Activated CD4-positive, alpha-beta memory T cell treated with anti-CD3 and anti-CD28 coated beads for 36 hours (primary cell): ENCODE data around the gene KCTD14. TPM values are rescaled to one million over a fixed set of nuclear protein-coding genes. Genes with fewer than 3 reads are reported as not detected.
"Not testable (repeated sequence)": the region's sequence is repeated elsewhere in the genome, so short reads cannot be mapped to it uniquely, and the experiment has no call there.

ENCODE experiments used
- CTCF ChIA-PET: fragments of 350-600 bp; sonication (Branson Sonifier 250); formaldehyde crosslinking; loops from one replicate; lab custom pipeline; 2021; ENCODE audit warnings: antibody characterized with exemption, inconsistent platforms; lab: Charles Lee
- POLR2A ChIA-PET: fragments of 350-600 bp; sonication (Branson Sonifier 250); formaldehyde crosslinking; loops from one replicate; lab custom pipeline; 2021; ENCODE audit warnings: antibody characterized with exemption; lab: Charles Lee
- DNase-seq: peaks from one replicate; pipeline ENCODE4 v3.0.0-alpha.2; 2020
- H3K27ac Mint-ChIP-seq: one replicate; pipeline ENCODE4 v1.8.0; 2021; ENCODE audit warnings: mixed read lengths
- H3K27me3 Mint-ChIP-seq: one replicate; pipeline ENCODE4 v1.8.0; 2021; ENCODE audit warnings: mixed read lengths
- H3K36me3 Mint-ChIP-seq: one replicate; pipeline ENCODE4 v1.8.0; 2021; ENCODE audit warnings: mixed read lengths
- H3K4me1 Mint-ChIP-seq: one replicate; pipeline ENCODE4 v1.8.0; 2021; ENCODE audit warnings: low read depth, mixed read lengths
- H3K4me3 Mint-ChIP-seq: one replicate; pipeline ENCODE4 v1.8.0; 2021; ENCODE audit warnings: mild to moderate bottlenecking, mixed read lengths
- H3K9me3 Mint-ChIP-seq: one replicate; pipeline ENCODE4 v1.8.0; 2021; ENCODE audit warnings: mixed read lengths
- intact Hi-C: fragments of 100-400 bp; cut with micrococcal nuclease; formaldehyde crosslinking; loops from one replicate; pipeline ENCODE4 v1.15.1; 2023
- total RNA-seq, 2 experiments: library from RNA; stranded (reverse); gene quantifications; one replicate each; pipeline ENCODE4 v1.2.3, GENCODE V29; 2021

Gene KCTD14
- total RNA-seq, 2 experiments from 2014 or later: 0.17 TPM; not detected in 1

DNA sequence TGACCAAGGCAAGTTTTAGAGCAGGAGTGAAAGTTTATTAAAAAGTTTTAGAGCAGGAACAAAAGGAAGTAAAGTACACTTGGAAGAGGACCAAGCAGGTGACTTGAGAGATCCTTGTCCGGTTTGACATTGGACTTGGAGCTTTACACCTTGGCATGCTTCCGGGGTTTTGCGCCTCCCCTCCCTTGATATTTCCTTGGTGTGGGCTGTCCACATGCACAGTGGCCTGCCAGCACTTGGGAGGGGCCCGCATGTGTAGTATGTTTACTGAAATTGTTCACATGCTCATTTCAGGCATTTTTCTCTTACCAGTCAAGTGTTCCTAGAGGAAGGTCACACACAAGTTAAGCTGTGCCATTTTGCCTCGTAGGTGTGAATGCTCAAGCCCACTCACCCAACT is 21.6 kb upstream of the KCTD14 start:
- no peaks in the 10 kb centered on the region for H3K36me3 Mint-ChIP-seq
- peaks cover 17% of the 10 kb centered on the region for H3K4me1 Mint-ChIP-seq
- DNase-seq: no peak
- H3K27ac Mint-ChIP-seq: no peak overlapping the region
- H3K27me3 Mint-ChIP-seq: no peaks in the 10 kb centered on the region
- ChIA-PET POLR2A (no interaction called here), CTCF (interaction anchor here (1.0 to 3.8 kb wide), 10 partner anchors 8 to 347 kb away, joined by 3 to 24 read pairs (median 6); partner anchors contain the start of genes ALG8 and INTS4)
- intact Hi-C loops: no loop called here
- no peak overlapping the region for H3K4me3 Mint-ChIP-seq
- no peaks in the 10 kb centered on the region for H3K9me3 Mint-ChIP-seq

DNA sequence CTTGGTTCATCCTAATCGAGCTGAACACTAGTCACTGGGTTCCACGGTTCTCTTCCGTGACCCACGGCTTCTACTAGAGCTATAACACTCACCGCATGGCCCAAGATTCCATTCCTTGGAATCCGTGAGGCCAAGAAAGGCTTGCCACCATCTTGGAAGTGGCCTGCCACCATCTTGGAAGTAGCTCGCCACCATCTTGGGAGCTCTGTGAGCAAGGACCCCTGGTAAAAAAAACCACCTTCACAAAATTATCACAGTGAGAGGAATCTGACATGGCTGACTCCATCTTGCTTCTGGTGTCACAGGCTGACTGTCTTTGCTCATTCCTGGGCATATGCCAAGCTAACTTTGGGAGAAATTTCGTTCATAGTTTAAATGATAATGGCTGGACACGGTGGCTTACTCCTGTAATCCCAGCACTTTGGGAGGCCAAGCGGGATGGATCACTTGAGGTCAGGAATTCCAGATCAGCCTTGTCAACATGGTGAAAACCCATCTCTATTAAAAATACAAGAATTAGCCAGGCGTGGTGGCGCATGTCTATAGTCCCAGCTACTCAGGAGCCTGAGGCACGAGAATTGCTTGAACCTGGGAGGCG is 18.9 kb upstream of the KCTD14 start:
- Mint-ChIP-seq H3K4me3 (no peak overlapping the region), H3K36me3 (no peaks in the 10 kb centered on the region), H3K4me1 (peaks cover 21% of the 10 kb centered on the region), H3K9me3 (no peaks in the 10 kb centered on the region), H3K27ac (no peak overlapping the region), H3K27me3 (no peaks in the 10 kb centered on the region)
- POLR2A ChIA-PET: no interaction called here
- no peak for DNase-seq
- intact Hi-C loops: no loop called here
- CTCF ChIA-PET: no interaction called here

DNA sequence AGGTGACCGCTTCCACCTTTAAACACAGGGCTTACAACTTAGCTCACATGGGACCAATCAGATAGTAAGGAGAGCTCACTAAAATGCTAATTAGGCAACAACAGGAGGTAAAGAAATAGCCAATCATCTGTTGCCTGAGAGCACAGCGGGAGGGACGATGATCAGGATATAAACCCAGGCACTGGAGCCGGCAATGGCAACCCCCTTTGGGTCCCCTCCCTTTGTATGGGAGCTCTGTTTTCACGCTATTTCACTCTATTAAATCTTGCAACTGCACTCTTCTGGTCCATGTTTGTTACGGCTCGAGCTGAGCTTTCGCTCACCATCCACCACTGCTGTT is 18.3 kb upstream of the KCTD14 start:
- H3K9me3 Mint-ChIP-seq, intact Hi-C loops, H3K27ac Mint-ChIP-seq, DNase-seq, CTCF ChIA-PET, POLR2A ChIA-PET, H3K4me3 Mint-ChIP-seq, H3K27me3 Mint-ChIP-seq, H3K36me3 Mint-ChIP-seq: not testable (repeated sequence)
- H3K4me1 Mint-ChIP-seq: peaks cover 19% of the 10 kb centered on the region

DNA sequence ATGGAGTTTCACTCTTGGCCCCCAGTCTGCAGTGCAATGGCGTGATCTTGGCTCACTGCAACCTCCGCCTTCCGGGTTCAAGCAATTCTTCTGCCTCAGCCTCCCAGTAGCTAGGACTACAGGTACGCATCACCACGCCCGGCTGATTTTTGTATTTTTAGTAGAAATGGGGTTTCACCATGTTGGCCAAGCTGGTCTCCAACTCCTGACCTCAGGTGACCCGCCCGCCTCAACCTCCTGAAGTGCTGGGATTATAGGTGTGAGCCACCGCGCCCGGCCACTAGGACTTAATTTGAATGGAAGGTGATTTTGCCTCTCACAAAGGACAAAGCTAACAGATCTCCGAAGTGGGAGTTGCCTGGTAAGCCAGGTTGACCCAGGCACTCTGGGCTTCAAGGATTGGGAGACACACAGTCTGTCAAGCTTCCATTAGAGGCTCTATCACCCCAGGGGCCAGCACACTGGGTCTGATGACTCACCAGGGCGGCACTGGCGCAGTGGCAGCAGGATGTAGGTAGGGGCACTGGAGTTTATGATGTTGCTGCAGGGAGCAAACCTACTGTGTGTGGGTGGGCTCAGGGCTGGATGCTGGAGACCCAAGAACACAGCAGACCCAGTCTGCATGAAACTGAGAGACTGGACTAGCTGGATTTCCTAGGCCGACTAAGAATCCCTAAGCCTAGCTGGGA is 17.8 kb upstream of the KCTD14 start:
- no peaks in the 10 kb centered on the region for H3K36me3 Mint-ChIP-seq
- no peak overlapping the region for H3K27ac Mint-ChIP-seq
- ChIA-PET POLR2A (no interaction called here), CTCF (no interaction called here)
- H3K9me3 Mint-ChIP-seq: no peaks in the 10 kb centered on the region
- H3K4me1 Mint-ChIP-seq: peaks cover 14% of the 10 kb centered on the region
- peak; percentile 38 for DNase-seq
- H3K4me3 Mint-ChIP-seq: no peak overlapping the region
- intact Hi-C loops: no loop called here
- no peaks in the 10 kb centered on the region for H3K27me3 Mint-ChIP-seq

DNA sequence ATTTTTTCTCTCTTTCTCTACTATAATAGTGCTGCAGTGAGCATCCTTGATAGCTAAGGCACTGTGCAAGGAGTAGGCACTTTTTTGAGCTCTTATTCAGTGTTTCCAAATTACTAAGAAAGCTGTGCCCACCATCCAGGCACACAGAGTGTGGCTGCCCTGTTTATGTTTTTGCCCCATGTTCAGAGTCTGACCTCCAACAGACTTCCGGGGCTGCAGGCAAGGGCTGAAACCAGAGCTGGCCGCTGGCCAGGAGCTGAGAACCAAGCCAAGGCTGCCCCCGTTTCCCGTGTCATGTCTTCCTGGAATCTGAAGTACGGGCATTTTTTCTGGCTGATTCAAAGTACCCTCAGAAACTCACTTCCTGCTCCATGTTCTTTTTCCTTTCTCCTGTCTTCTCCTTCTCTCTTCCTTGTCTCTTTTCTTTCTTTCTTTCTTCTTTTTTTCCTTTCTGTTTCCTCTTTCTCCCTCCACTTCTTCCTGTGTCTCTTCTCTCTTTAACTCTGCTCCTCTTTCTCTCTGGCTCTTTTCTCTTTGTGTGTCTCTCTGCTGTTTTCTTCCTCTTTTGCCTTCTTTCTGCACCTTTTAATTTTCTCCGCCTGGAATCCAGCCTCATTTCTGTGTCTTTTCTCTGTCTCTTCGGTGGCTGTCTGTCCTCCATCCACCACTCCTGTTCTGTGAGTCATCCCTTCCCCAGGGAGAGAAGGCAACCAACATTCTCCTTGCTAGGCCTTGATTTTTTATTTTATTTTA is 17.0 kb upstream of the KCTD14 start:
- Mint-ChIP-seq H3K4me3 (peak overlapping the region; percentile 6), H3K9me3 (no peaks in the 10 kb centered on the region), H3K27ac (peak overlapping the region; percentile 80), H3K27me3 (no peaks in the 10 kb centered on the region), H3K36me3 (no peaks in the 10 kb centered on the region), H3K4me1 (peaks cover 12% of the 10 kb centered on the region)
- peak; percentile 68 for DNase-seq
- ChIA-PET CTCF (interaction anchor here (0.9 to 1.0 kb wide), 2 partner anchors 45 to 264 kb away, joined by 3 read pairs; partner anchors contain the start of gene INTS4), POLR2A (interaction anchor here (1.7 kb wide), 1 partner anchor 45 kb away, joined by 11 read pairs; the partner anchor contains the start of gene INTS4)
- intact Hi-C loops: loop anchor here (1.0 kb wide), 1 partner anchor 45 kb away; no protein-coding TSS in a partner anchor

DNA sequence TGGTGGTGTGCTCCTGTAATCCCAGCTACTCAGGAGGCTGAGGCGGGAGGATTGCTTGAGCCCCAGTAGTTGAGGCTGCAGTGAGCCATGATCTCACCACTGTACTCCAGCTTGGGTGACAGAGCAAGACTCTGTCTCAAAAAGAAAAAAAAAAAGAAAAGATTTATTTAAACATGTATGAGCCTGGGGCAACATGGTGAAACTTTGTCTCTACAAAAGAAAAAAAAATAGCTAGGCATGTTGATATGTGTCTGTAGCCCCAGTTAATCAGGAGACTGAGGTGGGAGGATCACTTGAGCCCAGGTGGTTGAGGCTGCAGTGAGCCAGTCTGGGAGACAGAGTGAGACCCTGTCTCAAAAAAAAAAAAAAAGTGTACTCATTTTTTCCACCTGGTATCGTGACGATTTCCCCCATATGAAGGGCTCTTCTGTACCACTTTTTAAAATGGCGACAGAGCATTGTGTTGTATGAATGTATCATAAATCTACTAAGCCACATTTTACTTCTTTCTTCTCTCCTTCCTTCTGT is 16.4 kb upstream of the KCTD14 start:
- Mint-ChIP-seq H3K9me3 (no peaks in the 10 kb centered on the region), H3K27ac (peak overlapping the region; percentile 80), H3K4me3 (peak overlapping the region; percentile 6), H3K36me3 (no peaks in the 10 kb centered on the region), H3K27me3 (no peaks in the 10 kb centered on the region), H3K4me1 (peaks cover 12% of the 10 kb centered on the region)
- intact Hi-C loops: loop anchor here (1.0 kb wide), 1 partner anchor 44 kb away; no protein-coding TSS in a partner anchor
- CTCF ChIA-PET: interaction anchor here (0.9 to 1.0 kb wide), 2 partner anchors 45 to 263 kb away, joined by 3 read pairs; partner anchors contain the start of gene INTS4
- peak; percentile 10 for DNase-seq
- POLR2A ChIA-PET: interaction anchor here (1.7 kb wide), 1 partner anchor 45 kb away, joined by 11 read pairs; the partner anchor contains the start of gene INTS4

DNA sequence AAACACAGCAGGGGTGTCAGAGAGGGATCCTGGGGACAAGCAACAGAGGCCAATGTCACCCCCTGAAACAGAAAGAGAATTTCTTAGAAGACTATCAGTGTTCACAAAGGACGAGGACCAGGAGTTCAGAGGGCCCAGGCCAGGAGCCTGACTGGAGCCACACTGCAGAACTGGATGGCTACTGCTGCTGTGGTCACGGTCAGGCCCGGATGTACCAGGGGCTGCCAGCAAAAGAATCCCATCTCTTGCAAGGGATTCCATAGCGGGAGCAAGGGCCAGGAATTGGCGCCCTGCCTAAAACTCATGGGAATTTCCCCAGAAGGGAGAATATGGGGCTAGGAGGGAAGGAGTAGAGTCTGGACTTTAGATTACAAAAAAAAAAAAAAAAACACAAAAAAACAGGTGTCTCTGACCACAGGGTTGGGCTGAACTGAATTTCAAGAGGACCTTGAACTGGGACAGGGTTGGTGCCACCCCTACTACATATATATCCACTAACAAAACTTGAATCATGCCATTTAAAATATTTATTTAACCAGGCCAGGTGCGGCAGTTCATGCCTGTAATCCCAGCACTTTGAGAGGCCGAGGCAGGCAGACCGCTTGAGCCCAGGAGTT is 15.7 kb upstream of the KCTD14 start:
- ChIA-PET CTCF (interaction anchor here (4.2 kb wide), 1 partner anchor 7 kb away, joined by 24 read pairs; no protein-coding TSS in a partner anchor), POLR2A (interaction anchor here (1.7 kb wide), 1 partner anchor 44 kb away, joined by 11 read pairs; the partner anchor contains the start of gene INTS4)
- Mint-ChIP-seq H3K36me3 (no peaks in the 10 kb centered on the region), H3K4me1 (peaks cover 12% of the 10 kb centered on the region), H3K27ac (no peak overlapping the region), H3K9me3 (no peaks in the 10 kb centered on the region), H3K4me3 (no peak overlapping the region), H3K27me3 (no peaks in the 10 kb centered on the region)
- DNase-seq: no peak
- intact Hi-C loops: loop anchor here (1.0 kb wide), 1 partner anchor 44 kb away; no protein-coding TSS in a partner anchor

DNA sequence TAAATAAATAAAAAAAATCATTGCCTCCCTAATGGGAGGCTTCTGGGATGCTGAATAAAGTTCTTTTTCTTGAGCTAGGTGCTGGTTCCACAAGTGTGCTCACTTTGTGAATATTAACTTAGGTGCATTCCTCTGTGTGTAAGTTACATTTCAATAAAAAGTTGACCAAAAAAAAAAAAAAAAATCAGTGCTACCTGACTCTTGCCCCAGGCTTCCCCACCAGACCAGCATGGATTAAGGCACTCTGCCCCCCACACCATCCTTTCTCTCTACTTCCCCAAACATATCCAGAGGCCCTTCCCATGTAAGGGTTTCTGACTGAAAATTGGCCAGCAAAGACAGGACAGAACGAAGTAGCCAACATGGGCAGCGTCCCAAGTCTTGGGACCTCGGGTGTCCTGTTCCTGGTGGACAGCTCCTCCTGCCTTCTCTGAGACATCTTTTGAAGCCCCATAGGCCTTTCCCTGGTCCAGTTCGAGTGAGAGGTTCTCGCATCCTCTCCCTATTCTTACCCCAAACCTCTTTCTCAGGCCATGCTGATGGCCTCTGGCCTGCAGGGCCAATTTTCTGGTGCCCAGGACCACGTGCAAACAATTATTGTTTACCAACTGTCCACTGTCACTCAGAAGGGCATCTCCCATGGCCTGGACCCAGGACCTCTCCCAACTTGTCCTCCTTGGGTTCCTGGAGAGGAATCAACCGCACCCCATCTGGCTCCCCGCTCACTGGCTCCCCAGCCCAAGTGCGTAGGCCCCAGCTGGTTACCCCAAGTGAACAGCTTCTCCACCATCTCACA is 14.9 kb upstream of the KCTD14 start:
- POLR2A ChIA-PET: no interaction called here

DNA sequence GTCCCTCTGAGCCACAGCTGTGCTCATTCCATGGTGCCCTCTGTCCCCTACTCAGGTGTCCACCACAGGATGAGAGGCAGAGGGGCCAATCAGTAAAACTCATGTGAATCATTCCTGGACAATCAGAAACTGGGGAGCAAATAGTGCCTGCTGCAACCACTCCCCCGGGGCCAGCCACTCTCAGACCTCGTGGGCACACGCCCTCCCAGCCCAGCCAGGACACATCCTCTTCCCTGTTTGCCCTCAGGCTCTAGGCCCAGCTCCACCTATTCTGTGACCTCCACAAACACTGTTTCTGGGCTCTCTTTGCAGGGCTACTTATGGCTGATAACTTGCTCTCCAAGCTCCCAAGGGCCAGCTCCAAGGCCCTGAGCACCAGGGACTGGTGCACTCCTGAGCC is 14.0 kb upstream of the KCTD14 start:
- Mint-ChIP-seq H3K4me1 (peaks cover 12% of the 10 kb centered on the region), H3K27me3 (no peaks in the 10 kb centered on the region), H3K27ac (no peak overlapping the region), H3K36me3 (no peaks in the 10 kb centered on the region), H3K9me3 (no peaks in the 10 kb centered on the region), H3K4me3 (no peak overlapping the region)
- CTCF ChIA-PET: interaction anchor here (1.4 to 4.2 kb wide), 2 partner anchors 9 to 38 kb away, joined by 5 to 24 read pairs; no protein-coding TSS in a partner anchor
- no peak for DNase-seq
- intact Hi-C loops: no loop called here
- POLR2A ChIA-PET: no interaction called here

More for the DNA sequence above, 14.9 kb upstream of the KCTD14 start:
- DNase-seq: no peak
- H3K27ac Mint-ChIP-seq: no peak overlapping the region
- intact Hi-C loops: no loop called here
- no peaks in the 10 kb centered on the region for H3K9me3 Mint-ChIP-seq
- CTCF ChIA-PET: interaction anchor here (1.4 to 4.2 kb wide), 2 partner anchors 8 to 39 kb away, joined by 5 to 24 read pairs; no protein-coding TSS in a partner anchor
- H3K36me3 Mint-ChIP-seq: no peaks in the 10 kb centered on the region
- peaks cover 12% of the 10 kb centered on the region for H3K4me1 Mint-ChIP-seq
- H3K27me3 Mint-ChIP-seq: no peaks in the 10 kb centered on the region
- H3K4me3 Mint-ChIP-seq: no peak overlapping the region

DNA sequence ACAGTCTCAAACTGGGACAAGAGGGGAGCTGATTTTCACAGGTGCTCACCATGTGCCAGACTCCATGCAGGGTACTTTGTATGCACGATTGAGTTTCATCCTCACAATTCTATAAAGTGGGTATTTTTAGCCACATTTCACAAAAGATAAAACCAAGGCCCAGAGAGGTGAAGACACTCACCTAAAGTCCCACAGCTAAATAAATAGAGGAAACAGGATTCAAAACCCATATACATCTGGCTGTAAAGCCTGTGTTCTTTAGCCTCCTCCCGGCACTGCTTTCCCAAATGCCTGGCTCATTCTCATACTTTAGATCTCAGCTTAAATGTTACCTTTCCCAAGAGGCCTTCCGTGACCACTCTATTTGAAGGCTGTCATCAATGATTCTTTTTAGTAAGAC is 13.2 kb upstream of the KCTD14 start:
- Mint-ChIP-seq H3K9me3 (no peaks in the 10 kb centered on the region), H3K4me3 (no peak overlapping the region), H3K27ac (no peak overlapping the region), H3K36me3 (no peaks in the 10 kb centered on the region), H3K4me1 (peaks cover 12% of the 10 kb centered on the region), H3K27me3 (no peaks in the 10 kb centered on the region)
- ChIA-PET CTCF (interaction anchor here (4.2 kb wide), 1 partner anchor 9 kb away, joined by 24 read pairs; no protein-coding TSS in a partner anchor), POLR2A (interaction anchor here (0.6 kb wide), 1 partner anchor 729 kb away, joined by 4 read pairs; no protein-coding TSS in a partner anchor)
- intact Hi-C loops: no loop called here
- no peak for DNase-seq
